ENCODE measurements around the gene PREB.

GRCh38 chr2:27126252-27126710 is 8.2 kb downstream of the PREB start:
- TF ChIP-seq, protein P1, sequence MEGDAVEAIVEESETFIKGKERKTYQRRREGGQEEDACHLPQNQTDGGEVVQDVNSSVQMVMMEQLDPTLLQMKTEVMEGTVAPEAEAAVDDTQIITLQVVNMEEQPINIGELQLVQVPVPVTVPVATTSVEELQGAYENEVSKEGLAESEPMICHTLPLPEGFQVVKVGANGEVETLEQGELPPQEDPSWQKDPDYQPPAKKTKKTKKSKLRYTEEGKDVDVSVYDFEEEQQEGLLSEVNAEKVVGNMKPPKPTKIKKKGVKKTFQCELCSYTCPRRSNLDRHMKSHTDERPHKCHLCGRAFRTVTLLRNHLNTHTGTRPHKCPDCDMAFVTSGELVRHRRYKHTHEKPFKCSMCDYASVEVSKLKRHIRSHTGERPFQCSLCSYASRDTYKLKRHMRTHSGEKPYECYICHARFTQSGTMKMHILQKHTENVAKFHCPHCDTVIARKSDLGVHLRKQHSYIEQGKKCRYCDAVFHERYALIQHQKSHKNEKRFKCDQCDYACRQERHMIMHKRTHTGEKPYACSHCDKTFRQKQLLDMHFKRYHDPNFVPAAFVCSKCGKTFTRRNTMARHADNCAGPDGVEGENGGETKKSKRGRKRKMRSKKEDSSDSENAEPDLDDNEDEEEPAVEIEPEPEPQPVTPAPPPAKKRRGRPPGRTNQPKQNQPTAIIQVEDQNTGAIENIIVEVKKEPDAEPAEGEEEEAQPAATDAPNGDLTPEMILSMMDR (IDR thresholded peaks at IDR 0.05): no peak
- no peak for TF ChIP-seq CHD4 (IDR thresholded peaks at IDR 0.05; ENCODE audit: borderline replicate concordance)
